ENCODE data around the gene PVR.
"Not testable (repeated sequence)": the region's sequence is repeated elsewhere in the genome, so short reads cannot be mapped to it uniquely, and the experiment has no call there.

The PVR gene

GRCh38 chr19:44663996-44664395 lies 20.3 kb downstream of the PVR start:
- H3K27ac ChIP-seq: no peak overlapping the region
- no peaks in the 10 kb centered on the region for H3K27me3 ChIP-seq (replicated peaks)
- in situ Hi-C loops (cut with HindIII; ENCODE audit: low pct_ligation_motif_present, low sequenced_read_pairs): no loop called here
- H3K4me3 ChIP-seq (ENCODE audit: low read depth, low read length): no peak overlapping the region
- no peak for DNase-seq
- no peak for TF ChIP-seq CTCF (IDR thresholded peaks at IDR 0.05; ENCODE audit: low read depth, low read length, missing control alignments)
- peaks cover 45% of the 10 kb centered on the region for H3K36me3 ChIP-seq (replicated peaks)

GRCh38 chr19:44664976-44665375 lies 21.3 kb downstream of the PVR start:
- Histone ChIP-seq H3K36me3 (replicated peaks) (peaks cover 37% of the 10 kb centered on the region), H3K27me3 (replicated peaks) (no peaks in the 10 kb centered on the region), H3K27ac (no peak overlapping the region), H3K4me3 (ENCODE audit: low read depth, low read length) (no peak overlapping the region)
- TF ChIP-seq CTCF (IDR thresholded peaks at IDR 0.05; ENCODE audit: low read depth, low read length, missing control alignments): no peak
- in situ Hi-C loops (cut with HindIII; ENCODE audit: low pct_ligation_motif_present, low sequenced_read_pairs): no loop called here
- no peak for DNase-seq

- in situ Hi-C loops (cut with HindIII; ENCODE audit: low pct_ligation_motif_present, low sequenced_read_pairs): no loop called here
- Histone ChIP-seq H3K4me3 (ENCODE audit: low read depth, low read length) (no peak overlapping the region), H3K27me3 (replicated peaks) (no peaks in the 10 kb centered on the region), H3K27ac (no peak overlapping the region), H3K36me3 (replicated peaks) (peaks cover 18% of the 10 kb centered on the region)
- no peak for DNase-seq
- no peak for TF ChIP-seq CTCF (IDR thresholded peaks at IDR 0.05; ENCODE audit: low read depth, low read length, missing control alignments)
Observed at GRCh38 chr19:44666852-44667556, 23.3 kb downstream of the PVR start.

- no peak for DNase-seq
- Histone ChIP-seq H3K36me3 (replicated peaks) (no peaks in the 10 kb centered on the region), H3K4me3 (ENCODE audit: low read depth, low read length) (no peak overlapping the region), H3K27me3 (replicated peaks) (no peaks in the 10 kb centered on the region), H3K27ac (no peak overlapping the region)
- in situ Hi-C loops (cut with HindIII; ENCODE audit: low pct_ligation_motif_present, low sequenced_read_pairs): no loop called here
- no peak for TF ChIP-seq CTCF (IDR thresholded peaks at IDR 0.05; ENCODE audit: low read depth, low read length, missing control alignments)
Observed at GRCh38 chr19:44668985-44669764, 25.5 kb downstream of the PVR start.

- in situ Hi-C loops (cut with HindIII; ENCODE audit: low pct_ligation_motif_present, low sequenced_read_pairs); H3K27me3 ChIP-seq (replicated peaks); H3K4me3 ChIP-seq (ENCODE audit: low read depth, low read length); H3K36me3 ChIP-seq (replicated peaks); DNase-seq; H3K27ac ChIP-seq: not testable (repeated sequence)
Observed at GRCh38 chr19:44670027-44670426, 26.3 kb downstream of the PVR start.

- DNase-seq: no peak
- in situ Hi-C loops (cut with HindIII; ENCODE audit: low pct_ligation_motif_present, low sequenced_read_pairs): no loop called here
- Histone ChIP-seq H3K36me3 (replicated peaks) (no peaks in the 10 kb centered on the region), H3K27me3 (replicated peaks) (no peaks in the 10 kb centered on the region), H3K4me3 (ENCODE audit: low read depth, low read length) (no peak within 1 kb of the TSS), H3K27ac (no peak within 1 kb of the TSS)
- TF ChIP-seq CTCF (IDR thresholded peaks at IDR 0.05; ENCODE audit: low read depth, low read length, missing control alignments): no peak
Observed at GRCh38 chr19:44671400-44671799, 27.7 kb downstream of the PVR start, which contains the start of gene CEACAM19. TSS of gene CEACAM19 (plus strand) at chr19:44671482. CDS start at chr19:44671932, 450 bp downstream.

Data from brain microvascular endothelial cell (primary cell).